ENCODE measurements around the gene CENPH.

- TF ChIP-seq POLR2A (IDR thresholded peaks at IDR 0.05; ENCODE audit: control extremely low read depth in 1 of 2, low read depth in 2 of 2, low read length in 2 of 2) (no peak), EZH2 (IDR thresholded peaks at IDR 0.05; ENCODE audit: low read depth, low read length, severe bottlenecking) (no peak), EP300 (IDR thresholded peaks at IDR 0.05; ENCODE audit: borderline replicate concordance in 1 of 2, low read depth in 2 of 2, low read length in 2 of 2) (no peak), MAFK (IDR thresholded peaks at IDR 0.05; ENCODE audit: low read depth, low read length) (no peak), CTCF (IDR thresholded peaks at IDR 0.05; ENCODE audit: control extremely low read depth in 1 of 3, insufficient read depth in 1 of 3, low read depth in 1 of 3, low read length in 3 of 3) (no peak), SP1 (IDR thresholded peaks at IDR 0.05; ENCODE audit: low read depth, low read length) (no peak), RXRA (IDR thresholded peaks at IDR 0.05; ENCODE audit: insufficient read depth, low read depth, low read length) (no peak)
Observed at GRCh38 chr5:69167929-69168328, 21.5 kb upstream of the CENPH start.

All from H1 (cell line).